Spleen (tissue), 7 donors: ENCODE measurements around the gene RUSF1.

Source experiments
- CTCF ChIP-seq, 11 experiments: fragments of 200-600 bp in 7 of 11; fragments of 450-650 bp in 4 of 11; sonication (generic) in 4 of 11; IDR thresholded peaks in 8 of 11; conservative IDR thresholded peaks in 3 of 11; 1 replicate in 7 of 11; 2 replicates in 4 of 11; pipeline versions ENCODE4 v1.4.0 to v1.8.0; 2016 to 2021; ENCODE audit warnings: antibody characterized with exemption in 11 of 11, inconsistent platforms in 4 of 11, mild to moderate bottlenecking in 1 of 11
- POLR2A ChIP-seq, 3 donors: fragments of 450-650 bp; IDR thresholded peaks; one replicate each; pipeline ENCODE4 v1.5.1; 2017; ENCODE audit warnings: antibody characterized with exemption in 3 of 3, mild to moderate bottlenecking in 1 of 3
- POLR2AphosphoS5 ChIP-seq, 3 donors: sonication (generic); formaldehyde crosslinking; IDR thresholded peaks; one replicate each; pipeline ENCODE4 v1.5.1; 2017; ENCODE audit warnings: antibody characterized with exemption in 3 of 3
- donor health status: DM: no; HTN: no; CAD: no; lungs with moderate emphysema.
- donor health status: DM: no; HTN: no; CAD: no.
- donor health status: DM: no; HTN: no; CAD: no.

GRCh38 chr16:31456988-31457360 lies 51.2 kb downstream of the RUSF1 start:
- TF ChIP-seq POLR2AphosphoS5 (IDR thresholded peaks at IDR 0.05) = no peak
- no peak for TF ChIP-seq CTCF (IDR thresholded peaks at IDR 0.05 in 8 of 11, conservative IDR thresholded peaks at IDR 0.05 in 3 of 11)
- TF ChIP-seq POLR2A (IDR thresholded peaks at IDR 0.05) = no peak
